KMS-11 (cell line): ENCODE data around the gene MTMR12.

Source experiments
- H2AFZ ChIP-seq: fragments of 200-600 bp; sonication (generic); 2 replicates; pipeline ENCODE4 v1.6.1; 2016; ENCODE audit warnings: antibody characterized with exemption, mixed run types, low read depth
- H3K27ac ChIP-seq: fragments of 200-600 bp; sonication (generic); 2 replicates; pipeline ENCODE4 v1.6.1; 2016; ENCODE audit warnings: mild to moderate bottlenecking, mixed run types
- H3K27me3 ChIP-seq: fragments of 200-600 bp; sonication (generic); 2 replicates; pipeline ENCODE4 v1.6.1; 2017; ENCODE audit warnings: mild to moderate bottlenecking, low read depth, mixed run types, moderate library complexity; ENCODE audit not compliant: insufficient read depth
- H3K36me3 ChIP-seq: fragments of 200-600 bp; sonication (generic); 2 replicates; pipeline ENCODE4 v1.6.1; 2017; ENCODE audit warnings: mild to moderate bottlenecking, mixed run types; ENCODE audit not compliant: insufficient read depth
- H3K4me1 ChIP-seq: fragments of 200-600 bp; sonication (generic); 2 replicates; pipeline ENCODE4 v1.6.1; 2016; ENCODE audit warnings: mild to moderate bottlenecking, low read depth, mixed run types; ENCODE audit not compliant: poor library complexity, severe bottlenecking
- H3K4me2 ChIP-seq: fragments of 200-600 bp; sonication (generic); 2 replicates; pipeline ENCODE4 v1.7.0; 2016; ENCODE audit warnings: mild to moderate bottlenecking, mixed run types
- H3K4me3 ChIP-seq: fragments of 200-600 bp; sonication (generic); IDR thresholded peaks from 2 replicates; pipeline ENCODE4 v1.6.1; 2017; ENCODE audit warnings: low read depth, low read length, mixed read lengths; ENCODE audit not compliant: insufficient read depth
- H3K79me2 ChIP-seq: fragments of 200-600 bp; sonication (generic); 2 replicates; pipeline ENCODE4 v1.6.1; 2016; ENCODE audit warnings: low read depth, mixed run types; ENCODE audit not compliant: insufficient read depth
- H3K9ac ChIP-seq: fragments of 200-600 bp; sonication (generic); 2 replicates; pipeline ENCODE4 v1.6.1; 2016; ENCODE audit warnings: mild to moderate bottlenecking, mixed run types
- H4K20me1 ChIP-seq: fragments of 200-600 bp; sonication (generic); 2 replicates; pipeline ENCODE4 v1.6.1; 2016; ENCODE audit warnings: mild to moderate bottlenecking, mixed run types; ENCODE audit not compliant: insufficient read depth
- TF ChIP-seq, protein P1 (sequence below): fragments of 200-600 bp; sonication (generic); conservative IDR thresholded peaks from 2 replicates; pipeline ENCODE4 v1.6.1; 2017; ENCODE audit warnings: low read depth, mild to moderate bottlenecking, antibody characterized with exemption, low read length, moderate library complexity, mixed read lengths

Gene MTMR12

DNA sequence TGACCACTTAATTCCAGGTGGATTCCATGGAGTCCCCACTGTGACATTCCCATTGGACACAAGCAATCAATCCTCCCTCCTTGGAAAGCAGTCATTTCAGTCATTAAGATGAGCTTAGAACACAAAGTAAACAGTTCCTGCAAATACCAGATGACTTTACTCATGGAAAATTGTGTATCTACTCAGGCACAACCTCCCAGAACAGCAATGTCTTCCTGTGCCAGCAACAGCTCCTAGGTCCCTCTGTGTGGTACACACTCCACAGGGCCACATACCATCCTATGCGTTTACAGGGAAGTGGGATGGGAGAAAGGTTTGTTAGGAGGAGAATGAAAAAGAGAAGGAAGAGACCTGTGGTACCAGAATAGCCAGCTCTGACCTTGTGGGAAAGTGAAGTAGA lies 53.7 kb downstream of the MTMR12 start:
- Histone ChIP-seq H3K4me2 (no peak overlapping the region), H3K4me1 (peaks cover 14% of the 10 kb centered on the region), H3K4me3 (no peak overlapping the region), H4K20me1 (no peaks in the 10 kb centered on the region), H3K79me2 (no peaks in the 10 kb centered on the region), H3K27ac (no peak overlapping the region), H3K27me3 (no peaks in the 10 kb centered on the region), H3K36me3 (no peaks in the 10 kb centered on the region), H2AFZ (no peak overlapping the region), H3K9ac (no peak overlapping the region)
- TF ChIP-seq, protein P1, sequence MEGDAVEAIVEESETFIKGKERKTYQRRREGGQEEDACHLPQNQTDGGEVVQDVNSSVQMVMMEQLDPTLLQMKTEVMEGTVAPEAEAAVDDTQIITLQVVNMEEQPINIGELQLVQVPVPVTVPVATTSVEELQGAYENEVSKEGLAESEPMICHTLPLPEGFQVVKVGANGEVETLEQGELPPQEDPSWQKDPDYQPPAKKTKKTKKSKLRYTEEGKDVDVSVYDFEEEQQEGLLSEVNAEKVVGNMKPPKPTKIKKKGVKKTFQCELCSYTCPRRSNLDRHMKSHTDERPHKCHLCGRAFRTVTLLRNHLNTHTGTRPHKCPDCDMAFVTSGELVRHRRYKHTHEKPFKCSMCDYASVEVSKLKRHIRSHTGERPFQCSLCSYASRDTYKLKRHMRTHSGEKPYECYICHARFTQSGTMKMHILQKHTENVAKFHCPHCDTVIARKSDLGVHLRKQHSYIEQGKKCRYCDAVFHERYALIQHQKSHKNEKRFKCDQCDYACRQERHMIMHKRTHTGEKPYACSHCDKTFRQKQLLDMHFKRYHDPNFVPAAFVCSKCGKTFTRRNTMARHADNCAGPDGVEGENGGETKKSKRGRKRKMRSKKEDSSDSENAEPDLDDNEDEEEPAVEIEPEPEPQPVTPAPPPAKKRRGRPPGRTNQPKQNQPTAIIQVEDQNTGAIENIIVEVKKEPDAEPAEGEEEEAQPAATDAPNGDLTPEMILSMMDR, result no peak

DNA sequence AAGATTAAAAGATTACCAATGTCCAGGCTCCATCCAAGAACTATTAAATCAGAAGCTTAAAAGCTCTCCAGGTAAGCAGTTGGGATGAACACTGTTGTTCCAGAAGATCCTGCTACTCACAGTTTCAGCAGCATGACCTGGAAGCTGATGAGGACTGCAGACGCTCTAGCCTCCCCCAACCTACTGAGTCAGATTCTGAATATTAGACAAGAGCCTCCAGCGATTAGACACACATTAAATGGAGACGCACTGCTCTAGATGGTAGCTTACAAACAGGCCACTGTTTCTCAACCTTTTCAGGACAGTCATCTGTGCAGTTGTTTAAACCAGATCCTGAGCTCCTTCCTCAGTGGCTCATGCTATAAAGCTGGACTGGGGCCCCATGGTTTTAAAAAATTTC lies 54.3 kb downstream of the MTMR12 start:
- no peak overlapping the region for H3K4me2 ChIP-seq
- H2AFZ ChIP-seq, result no peak overlapping the region
- H3K9ac ChIP-seq, result no peak overlapping the region
- no peak overlapping the region for H3K27ac ChIP-seq
- peaks cover 14% of the 10 kb centered on the region for H3K4me1 ChIP-seq
- H3K79me2 ChIP-seq, result no peaks in the 10 kb centered on the region
- no peak overlapping the region for H3K4me3 ChIP-seq
- H4K20me1 ChIP-seq, result no peaks in the 10 kb centered on the region
- H3K27me3 ChIP-seq, result no peaks in the 10 kb centered on the region
- TF ChIP-seq, protein P1, result no peak
- H3K36me3 ChIP-seq, result no peaks in the 10 kb centered on the region

DNA sequence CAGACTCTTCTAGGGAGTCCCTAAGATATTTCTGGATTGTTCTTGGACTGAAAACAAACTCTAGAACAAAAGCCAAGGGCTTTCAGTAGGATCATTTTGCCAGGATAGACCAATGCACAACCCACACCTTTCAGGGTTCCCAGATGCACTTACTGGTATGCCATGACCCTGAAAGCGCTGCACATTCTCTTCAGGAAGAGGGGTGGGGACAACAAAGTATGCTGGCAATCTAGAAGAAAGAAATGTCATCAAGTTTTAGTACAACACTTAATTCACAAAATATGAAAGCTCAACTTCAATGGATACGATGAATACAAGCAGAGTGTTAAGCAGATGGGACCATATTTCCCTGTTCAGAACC lies 57.2 kb downstream of the MTMR12 start:
- Histone ChIP-seq H3K4me3 (no peak overlapping the region), H3K79me2 (no peaks in the 10 kb centered on the region), H3K4me2 (no peak overlapping the region), H3K36me3 (no peaks in the 10 kb centered on the region), H2AFZ (no peak overlapping the region), H4K20me1 (no peaks in the 10 kb centered on the region), H3K27me3 (no peaks in the 10 kb centered on the region), H3K27ac (no peak overlapping the region), H3K9ac (no peak overlapping the region), H3K4me1 (no peaks in the 10 kb centered on the region)
- TF ChIP-seq, protein P1, result no peak

DNA sequence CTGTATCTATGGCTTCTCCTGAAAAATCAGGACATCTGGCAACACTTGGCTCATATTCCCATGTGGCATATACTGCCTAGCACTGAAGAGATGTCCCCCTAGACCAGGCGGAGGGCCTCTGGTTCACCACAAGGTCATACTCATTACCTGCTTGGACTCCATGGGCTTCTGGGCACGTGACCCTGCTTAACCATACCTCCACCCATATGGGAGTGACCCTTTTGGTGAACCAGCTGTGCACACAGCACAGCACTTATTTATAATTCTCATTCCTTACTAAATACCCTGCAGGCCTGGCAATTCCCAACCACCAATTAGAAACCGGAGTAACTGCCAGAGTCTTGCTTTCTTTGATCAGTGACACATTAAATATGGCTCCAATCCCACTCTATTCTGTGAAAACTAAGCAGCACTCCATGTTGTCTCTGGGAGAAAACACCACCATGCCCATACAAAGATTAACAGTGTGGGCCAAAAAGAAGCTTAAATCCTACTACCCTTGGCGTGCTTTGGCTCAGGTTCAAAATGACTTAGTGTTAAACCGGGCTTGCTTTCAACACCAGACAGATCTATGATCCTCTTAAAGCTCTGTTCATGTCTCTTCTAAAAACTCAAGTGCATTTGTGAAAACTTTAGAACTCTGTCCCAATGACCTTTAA lies 57.7 kb downstream of the MTMR12 start:
- Histone ChIP-seq H3K4me3 (no peak overlapping the region), H3K79me2 (no peaks in the 10 kb centered on the region), H3K36me3 (no peaks in the 10 kb centered on the region), H3K4me2 (no peak overlapping the region), H3K27me3 (no peaks in the 10 kb centered on the region), H3K27ac (no peak overlapping the region), H3K4me1 (no peaks in the 10 kb centered on the region), H4K20me1 (no peaks in the 10 kb centered on the region), H2AFZ (no peak overlapping the region), H3K9ac (no peak overlapping the region)
- TF ChIP-seq, protein P1, result no peak
